Kidney (tissue), 14 donors: Measurements from ENCODE around the gene CENPN. TPM values are rescaled to one million over a fixed set of nuclear protein-coding genes. Genes with fewer than 3 reads are reported as not detected.

Experiments
- DNase-seq, 5 donors: peaks; one replicate each; pipeline ENCODE4 v3.0.0-alpha.2; 2013 to 2020
- FAIRE-seq: peaks from 2 replicates; lab custom pipeline; 2012; peaks lifted over from hg19 to GRCh38; lab: Jason Lieb, UNC
- H3K27ac ChIP-seq, 2 donors: one replicate each; pipeline ENCODE4 v1.7.0; 2013; ENCODE audit warnings: low read depth in 2 of 2, low read length in 2 of 2, inconsistent platforms in 1 of 2
- H3K27me3 ChIP-seq: one replicate; pipeline ENCODE4 v1.7.1; 2013; ENCODE audit warnings: low read length, inconsistent platforms; ENCODE audit not compliant: control insufficient read depth, insufficient read depth
- H3K36me3 ChIP-seq, 3 donors: one replicate each; pipeline versions ENCODE4 v1.7.0 to v1.7.1; 2013; ENCODE audit warnings: low read length in 3 of 3, control low read depth in 1 of 3, inconsistent platforms in 1 of 3; ENCODE audit not compliant: insufficient read depth in 3 of 3, control insufficient read depth in 2 of 3
- H3K4me1 ChIP-seq, 3 donors: one replicate each; pipeline versions ENCODE4 v1.7.0 to v1.7.1; 2013; ENCODE audit warnings: low read length in 3 of 3, inconsistent platforms in 1 of 3, low read depth in 1 of 3; ENCODE audit not compliant: control insufficient read depth in 2 of 3, insufficient read depth in 2 of 3
- H3K4me3 ChIP-seq, 3 donors: one replicate each; pipeline versions ENCODE4 v1.7.0 to v1.8.1; 2013; ENCODE audit warnings: low read length in 3 of 3, control low read depth in 1 of 3, inconsistent platforms in 1 of 3
- H3K9ac ChIP-seq, 3 donors: one replicate each; pipeline versions ENCODE4 v1.7.0 to v1.7.1; 2013; ENCODE audit warnings: low read length in 3 of 3, control low read depth in 1 of 3, inconsistent platforms in 1 of 3
- H3K9me3 ChIP-seq, 3 donors: one replicate each; pipeline versions ENCODE4 v1.7.0 to v1.7.1; 2013; ENCODE audit warnings: low read length in 3 of 3, control low read depth in 1 of 3, inconsistent platforms in 1 of 3; ENCODE audit not compliant: control insufficient read depth in 2 of 3, insufficient read depth in 1 of 3
- intact Hi-C: fragments of 100-400 bp; cut with DNase I; formaldehyde crosslinking; loops from one replicate; pipeline ENCODE4 v1.11.1; 2022
- polyA plus RNA-seq: library from polyadenylated mRNA; stranded (reverse); fragments of 350-450 nt; fragmentation: Illumina TruSeq; extraction: RNeasy Lipid Tissue Mini Kit (QIAGEN cat#74804); gene quantifications from one replicate; pipeline ENCODE4 v1.2.3, GENCODE V29; 2014; ENCODE audit warnings: low read depth, low replicate concordance; ENCODE audit not compliant: insufficient read depth
- total RNA-seq: library from RNA; stranded (reverse); fragmentation: NEBNext Ultra II Directional; extraction: Animal tissue kit (Norgen Biotek cat#: 25700); gene quantifications from one replicate; pipeline ENCODE4 v1.2.1, GENCODE V29; 2021
- TF ChIP-seq, protein P1 (sequence below): IDR thresholded peaks from 3 replicates; pipeline ENCODE4 v1.5.1; 2012; ENCODE audit warnings: mild to moderate bottlenecking, moderate library complexity, borderline replicate concordance; ENCODE audit not compliant: insufficient read depth; ENCODE audit errors: extremely low read depth
- donor health status: control.
- donor health status: control.
- donor health status: control.
- donor health status: control.
- donor health status: control.
- donor health status: DM: yes; HTN: yes; CAD: no.
- donor health status: Normal renal cell carcinoma (clear cell type).

The CENPN gene
- total and polyA plus RNA-seq, 2 donors from 2014 or later: 2.0 to 4.1 TPM

DNA sequence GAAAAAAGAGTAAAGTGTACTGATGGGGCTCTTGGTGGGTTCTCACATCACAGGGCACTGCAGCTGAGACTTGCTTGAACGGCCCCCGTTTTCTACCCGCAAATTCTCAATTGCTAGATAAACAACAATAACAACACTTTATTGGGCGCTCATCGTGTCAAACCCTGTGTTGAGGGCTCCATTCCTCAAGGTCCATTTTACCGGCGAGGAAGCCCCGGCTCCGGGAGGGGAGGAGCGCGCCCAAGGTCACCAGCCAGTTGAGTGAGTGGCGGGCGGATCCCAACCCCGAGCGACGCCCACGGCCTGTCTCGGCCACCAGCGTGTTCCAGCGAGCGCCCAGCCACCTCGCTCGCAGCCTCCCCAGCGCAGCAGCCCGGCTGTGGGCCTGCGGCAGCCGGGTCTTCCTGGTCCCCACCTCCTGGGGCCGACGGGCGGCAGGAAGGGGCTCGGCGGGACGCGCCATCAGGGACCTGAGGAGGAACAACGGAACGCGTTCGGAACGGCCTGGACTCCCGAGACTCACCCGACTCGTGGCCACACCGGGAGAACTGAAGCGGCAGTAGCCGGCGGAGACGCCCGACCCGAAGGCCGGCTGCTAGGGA lies 702 bp upstream of the CENPN start:
- Histone ChIP-seq H3K4me3 (peak overlapping the region; percentile 89 to 99 (median 92)), H3K9ac (peak overlapping the region; percentile 85 to 99 (median 90)), H3K4me1 (peaks cover 0 to 13% (median 2%) of the 10 kb centered on the region in 3 donors), H3K27me3 (no peaks in the 10 kb centered on the region), H3K27ac (peak overlapping the region; percentile 100), H3K36me3 (no peaks in the 10 kb centered on the region), H3K9me3 (no peaks in the 10 kb centered on the region)
- DNase-seq: peak in 3 of 5 donors; percentile 65 to 93 (median 82)
- TF ChIP-seq, protein P1, sequence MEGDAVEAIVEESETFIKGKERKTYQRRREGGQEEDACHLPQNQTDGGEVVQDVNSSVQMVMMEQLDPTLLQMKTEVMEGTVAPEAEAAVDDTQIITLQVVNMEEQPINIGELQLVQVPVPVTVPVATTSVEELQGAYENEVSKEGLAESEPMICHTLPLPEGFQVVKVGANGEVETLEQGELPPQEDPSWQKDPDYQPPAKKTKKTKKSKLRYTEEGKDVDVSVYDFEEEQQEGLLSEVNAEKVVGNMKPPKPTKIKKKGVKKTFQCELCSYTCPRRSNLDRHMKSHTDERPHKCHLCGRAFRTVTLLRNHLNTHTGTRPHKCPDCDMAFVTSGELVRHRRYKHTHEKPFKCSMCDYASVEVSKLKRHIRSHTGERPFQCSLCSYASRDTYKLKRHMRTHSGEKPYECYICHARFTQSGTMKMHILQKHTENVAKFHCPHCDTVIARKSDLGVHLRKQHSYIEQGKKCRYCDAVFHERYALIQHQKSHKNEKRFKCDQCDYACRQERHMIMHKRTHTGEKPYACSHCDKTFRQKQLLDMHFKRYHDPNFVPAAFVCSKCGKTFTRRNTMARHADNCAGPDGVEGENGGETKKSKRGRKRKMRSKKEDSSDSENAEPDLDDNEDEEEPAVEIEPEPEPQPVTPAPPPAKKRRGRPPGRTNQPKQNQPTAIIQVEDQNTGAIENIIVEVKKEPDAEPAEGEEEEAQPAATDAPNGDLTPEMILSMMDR: no peak
- FAIRE-seq: no peak
- intact Hi-C loops: no loop called here

DNA sequence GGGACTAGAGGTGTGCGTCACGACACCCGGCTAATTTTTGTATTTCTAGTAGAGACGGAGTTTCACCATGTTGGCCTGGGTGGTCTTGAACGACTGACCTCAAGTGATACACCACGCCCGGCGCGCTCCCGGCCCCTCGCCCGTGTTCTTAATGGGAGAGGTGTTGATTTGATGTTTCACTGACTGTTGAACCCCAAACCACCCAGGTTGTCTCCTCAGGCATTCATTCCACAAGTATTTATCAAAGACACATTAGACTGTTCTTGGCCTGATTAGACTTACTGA lies 1.4 kb downstream of the CENPN start:
- H3K36me3 ChIP-seq: peaks cover 0 to 2% (median 0%) of the 10 kb centered on the region in 3 donors
- DNase-seq: no peak
- no peak overlapping the region for H3K27ac ChIP-seq
- intact Hi-C loops: no loop called here
- no peak for FAIRE-seq
- H3K27me3 ChIP-seq: no peaks in the 10 kb centered on the region
- peak overlapping the region; percentile 89 to 99 (median 92) for H3K4me3 ChIP-seq
- H3K9ac ChIP-seq: peak overlapping the region in 2 of 3 donors; percentile 88 to 99
- TF ChIP-seq, protein P1: no peak
- no peaks in the 10 kb centered on the region for H3K9me3 ChIP-seq
- peaks cover 0 to 13% (median 0%) of the 10 kb centered on the region in 3 donors for H3K4me1 ChIP-seq

- peaks cover 0 to 2% (median 0%) of the 10 kb centered on the region in 3 donors for H3K4me1 ChIP-seq
- no peak for DNase-seq
- H3K4me3 ChIP-seq: no peak overlapping the region
- intact Hi-C loops: no loop called here
- no peaks in the 10 kb centered on the region for H3K27me3 ChIP-seq
- no peaks in the 10 kb centered on the region for H3K9me3 ChIP-seq
- peaks cover 0 to 10% (median 4%) of the 10 kb centered on the region in 3 donors for H3K36me3 ChIP-seq
- H3K9ac ChIP-seq: no peak overlapping the region
- TF ChIP-seq, protein P1: no peak
- no peak overlapping the region for H3K27ac ChIP-seq
- no peak for FAIRE-seq
Measured at GRCh38 chr16:81012974-81013373, 6.0 kb downstream of the CENPN start.

GRCh38 chr16:81014672-81015071 lies 7.7 kb downstream of the CENPN start:
- Histone ChIP-seq H3K4me3 (no peak overlapping the region), H3K36me3 (peaks cover 0 to 10% (median 4%) of the 10 kb centered on the region in 3 donors), H3K4me1 (no peaks in the 10 kb centered on the region), H3K27ac (no peak overlapping the region), H3K27me3 (no peaks in the 10 kb centered on the region), H3K9me3 (no peaks in the 10 kb centered on the region), H3K9ac (no peak overlapping the region)
- FAIRE-seq: no peak
- DNase-seq: no peak
- TF ChIP-seq, protein P1: no peak
- intact Hi-C loops: no loop called here
